Amniotic epithelial cell (primary cell): ENCODE measurements around the gene TMEM200C.
A peak's percentile ranks its signal among the peaks of the same experiment; 100 is the strongest.

Source experiments
- DNase-seq: peaks from one replicate; pipeline ENCODE4 v3.0.0-alpha.2; 2010; ENCODE audit warnings: low read depth

The TMEM200C gene

GRCh38 chr18:5895299-5895875 lies at the start of gene TMEM200C:
Gene TMEM200C (minus strand): TSS chr18:5895522. CDS start chr18:5892063, 3,459 bp downstream.
- no peak for DNase-seq

GRCh38 chr18:5944448-5944847 lies 49.1 kb upstream of the TMEM200C start:
- no peak for DNase-seq

GRCh38 chr18:5943514-5943913 lies 48.2 kb upstream of the TMEM200C start:
- no peak for DNase-seq

- DNase-seq: no peak
Measured at GRCh38 chr18:5942591-5942990, 47.3 kb upstream of the TMEM200C start.

GRCh38 chr18:5941890-5942289 lies 46.6 kb upstream of the TMEM200C start:
- DNase-seq: no peak

GRCh38 chr18:5939801-5940667 lies 44.7 kb upstream of the TMEM200C start:
- no peak for DNase-seq

GRCh38 chr18:5937795-5938194 lies 42.5 kb upstream of the TMEM200C start:
- no peak for DNase-seq

GRCh38 chr18:5937121-5937520 lies 41.8 kb upstream of the TMEM200C start:
- DNase-seq: no peak

GRCh38 chr18:5930789-5931188 lies 35.5 kb upstream of the TMEM200C start:
- no peak for DNase-seq

- no peak for DNase-seq
Measured at GRCh38 chr18:5918205-5918858, 23.0 kb upstream of the TMEM200C start.

GRCh38 chr18:5914951-5915350 lies 19.6 kb upstream of the TMEM200C start:
- DNase-seq: no peak

- no peak for DNase-seq
Measured at GRCh38 chr18:5914016-5914415, 18.7 kb upstream of the TMEM200C start.

GRCh38 chr18:5912566-5912965 lies 17.2 kb upstream of the TMEM200C start:
- no peak for DNase-seq

GRCh38 chr18:5909125-5909524 lies 13.8 kb upstream of the TMEM200C start:
- DNase-seq: no peak

- no peak for DNase-seq
Measured at GRCh38 chr18:5903386-5903785, 8.1 kb upstream of the TMEM200C start.

- peak; percentile 24 for DNase-seq
Measured at GRCh38 chr18:5900262-5900661, 4.9 kb upstream of the TMEM200C start.

GRCh38 chr18:5899835-5900234 lies 4.5 kb upstream of the TMEM200C start:
- DNase-seq: no peak

- no peak for DNase-seq
Measured at GRCh38 chr18:5895876-5896740, 786 bp upstream of the TMEM200C start.

- no peak for DNase-seq
Measured at GRCh38 chr18:5894611-5895298, 567 bp downstream of the TMEM200C start.

- DNase-seq: no peak
Measured at GRCh38 chr18:5893956-5894610, 1.2 kb downstream of the TMEM200C start.
